Neural progenitor cell (in vitro differentiated cells): ENCODE data around the gene P2RX7. TPM values are rescaled to one million over a fixed set of nuclear protein-coding genes. Genes with fewer than 3 reads are reported as not detected.
"Not testable (repeated sequence)": the region's sequence is repeated elsewhere in the genome, so short reads cannot be mapped to it uniquely, and the experiment has no call there.

Experiments used
- DNase-seq: peaks from one replicate; pipeline ENCODE4 v3.0.0-alpha.2; 2016; ENCODE audit warnings: low spot score
- H2AFZ ChIP-seq: fragments of 200-600 bp; sonication (generic); replicated peaks from 2 replicates; pipeline ENCODE4 v1.6.1; 2016; ENCODE audit warnings: antibody characterized with exemption
- H3F3A ChIP-seq: fragments of 200-600 bp; sonication (generic); 2 replicates; pipeline ENCODE4 v1.6.1; 2016; ENCODE audit warnings: antibody characterized with exemption, low read depth
- H3K27ac ChIP-seq: fragments of 200-600 bp; sonication (generic); 2 replicates; pipeline ENCODE4 v1.5.1; 2016; ENCODE audit warnings: mild to moderate bottlenecking
- H3K27me3 ChIP-seq: fragments of 200-600 bp; sonication (generic); 2 replicates; pipeline ENCODE4 v1.6.1; 2016; ENCODE audit warnings: mild to moderate bottlenecking, moderate library complexity
- H3K36me3 ChIP-seq: fragments of 200-600 bp; sonication (generic); 2 replicates; pipeline ENCODE4 v1.5.1; 2016
- H3K4me1 ChIP-seq: fragments of 200-600 bp; sonication (generic); 2 replicates; pipeline ENCODE4 v1.6.1; 2016; ENCODE audit warnings: mixed run types
- H3K4me2 ChIP-seq: fragments of 200-600 bp; sonication (generic); 2 replicates; pipeline ENCODE4 v1.6.1; 2016
- H3K4me3 ChIP-seq: fragments of 200-600 bp; sonication (generic); 2 replicates; pipeline ENCODE4 v1.5.1; 2016
- H3K79me2 ChIP-seq: fragments of 200-600 bp; sonication (generic); 2 replicates; pipeline ENCODE4 v1.6.1; 2016; ENCODE audit warnings: low read depth
- H3K9ac ChIP-seq: fragments of 200-600 bp; sonication (generic); 2 replicates; pipeline ENCODE4 v1.6.1; 2016
- H3K9me3 ChIP-seq: fragments of 200-600 bp; sonication (generic); 2 replicates; pipeline ENCODE4 v1.5.1; 2016; ENCODE audit warnings: low read depth
- H4K20me1 ChIP-seq: fragments of 200-600 bp; sonication (generic); 2 replicates; pipeline ENCODE4 v1.6.1; 2016; ENCODE audit warnings: low read depth
- H3K27ac Mint-ChIP-seq: 3 replicates; pipeline ENCODE4 v1.8.0; 2021; ENCODE audit warnings: mixed read lengths
- H3K27me3 Mint-ChIP-seq: 2 replicates; pipeline ENCODE4 v1.8.0; 2022; ENCODE audit warnings: low read depth, mild to moderate bottlenecking, inconsistent platforms, moderate library complexity, mixed read lengths; ENCODE audit not compliant: insufficient read depth
- H3K36me3 Mint-ChIP-seq: 3 replicates; pipeline ENCODE4 v1.8.0; 2021; ENCODE audit warnings: mixed read lengths
- H3K4me1 Mint-ChIP-seq: 3 replicates; pipeline ENCODE4 v1.8.0; 2021; ENCODE audit warnings: mixed read lengths
- H3K4me3 Mint-ChIP-seq: 3 replicates; pipeline ENCODE4 v1.8.0; 2021; ENCODE audit warnings: mild to moderate bottlenecking, moderate library complexity, mixed read lengths
- H3K9me3 Mint-ChIP-seq: 3 replicates; pipeline ENCODE4 v1.8.0; 2020; ENCODE audit warnings: mixed read lengths
- CTCF ChIP-seq: fragments of 200-600 bp; sonication (generic); IDR thresholded peaks from 2 replicates; pipeline ENCODE4 v1.5.1; 2017; ENCODE audit warnings: antibody characterized with exemption, mild to moderate bottlenecking
- EZH2 ChIP-seq: fragments of 200-600 bp; sonication (generic); IDR thresholded peaks from 2 replicates; pipeline ENCODE4 v1.6.1; 2017; ENCODE audit warnings: antibody characterized with exemption, mild to moderate bottlenecking, moderate library complexity
- EZH2phosphoT487 ChIP-seq: fragments of 200-600 bp; sonication (generic); IDR thresholded peaks from 2 replicates; pipeline ENCODE4 v1.6.1; 2017; ENCODE audit warnings: antibody characterized with exemption
- total RNA-seq: library from RNA; depleted of rRNA; stranded (reverse); fragments of >200 nt; gene quantifications from 2 replicates; pipeline ENCODE4 v1.2.3, GENCODE V29; 2015; ENCODE audit warnings: low replicate concordance

Gene P2RX7
- total RNA-seq, 1 donor from 2014 or later: 0.71 TPM

- Histone ChIP-seq H3F3A (peaks cover 8% of the 10 kb centered on the region), H2AFZ (no peak overlapping the region), H4K20me1 (no peaks in the 10 kb centered on the region), H3K4me2 (peak overlapping the region; percentile 54), H3K9me3 (no peaks in the 10 kb centered on the region), H3K79me2 (no peaks in the 10 kb centered on the region), H3K9ac (no peak overlapping the region), H3K4me3 (no peak overlapping the region), H3K36me3 (no peaks in the 10 kb centered on the region), H3K27me3 (peaks cover 5% of the 10 kb centered on the region), H3K4me1 (peaks cover 16% of the 10 kb centered on the region), H3K27ac (no peak overlapping the region)
- Mint-ChIP-seq H3K36me3 (peaks cover 2% of the 10 kb centered on the region), H3K4me1 (peaks cover 26% of the 10 kb centered on the region), H3K9me3 (peaks cover 3% of the 10 kb centered on the region), H3K27me3 (peaks cover 8% of the 10 kb centered on the region), H3K4me3 (no peak overlapping the region), H3K27ac (peak overlapping the region; percentile 64)
- DNase-seq: no peak
- TF ChIP-seq CTCF (no peak), EZH2 (no peak), EZH2phosphoT487 (no peak)
Observed at GRCh38 chr12:121154793-121155375, 22.2 kb downstream of the P2RX7 start.

GRCh38 chr12:121156365-121156764 is 23.7 kb downstream of the P2RX7 start:
- no peak for TF ChIP-seq EZH2phosphoT487
- TF ChIP-seq EZH2: no peak
- no peak for TF ChIP-seq CTCF
- H2AFZ ChIP-seq: peak overlapping the region; percentile 10
- no peak for DNase-seq
- Mint-ChIP-seq H3K9me3 (peaks cover 3% of the 10 kb centered on the region), H3K27me3 (peaks cover 8% of the 10 kb centered on the region), H3K4me1 (peaks cover 26% of the 10 kb centered on the region), H3K36me3 (peaks cover 2% of the 10 kb centered on the region), H3K4me3 (peak overlapping the region; percentile 13), H3K27ac (peak overlapping the region; percentile 58)
- peaks cover 16% of the 10 kb centered on the region for H3K4me1 ChIP-seq
- H3F3A ChIP-seq: peaks cover 8% of the 10 kb centered on the region
- peaks cover 5% of the 10 kb centered on the region for H3K27me3 ChIP-seq
- H3K27ac ChIP-seq: no peak overlapping the region
- no peaks in the 10 kb centered on the region for H3K9me3 ChIP-seq
- H3K9ac ChIP-seq: no peak overlapping the region
- H3K36me3 ChIP-seq: no peaks in the 10 kb centered on the region
- peak overlapping the region; percentile 54 for H3K4me2 ChIP-seq
- no peaks in the 10 kb centered on the region for H4K20me1 ChIP-seq
- no peaks in the 10 kb centered on the region for H3K79me2 ChIP-seq
- H3K4me3 ChIP-seq: no peak overlapping the region

- peaks cover 26% of the 10 kb centered on the region for H3K4me1 Mint-ChIP-seq
- no peak for DNase-seq
- H3F3A ChIP-seq: peaks cover 8% of the 10 kb centered on the region
- no peaks in the 10 kb centered on the region for H3K9me3 ChIP-seq
- H3K36me3 Mint-ChIP-seq: peaks cover 2% of the 10 kb centered on the region
- H3K27ac ChIP-seq: no peak overlapping the region
- H3K36me3 ChIP-seq: no peaks in the 10 kb centered on the region
- no peak overlapping the region for H3K27ac Mint-ChIP-seq
- H3K27me3 Mint-ChIP-seq: peaks cover 8% of the 10 kb centered on the region
- TF ChIP-seq EZH2 (no peak), EZH2phosphoT487 (no peak), CTCF (no peak)
- peaks cover 5% of the 10 kb centered on the region for H3K27me3 ChIP-seq
- H3K9me3 Mint-ChIP-seq: peaks cover 3% of the 10 kb centered on the region
- H3K9ac ChIP-seq: no peak overlapping the region
- H3K4me2 ChIP-seq: no peak overlapping the region
- no peak overlapping the region for H2AFZ ChIP-seq
- H4K20me1 ChIP-seq: no peaks in the 10 kb centered on the region
- peaks cover 16% of the 10 kb centered on the region for H3K4me1 ChIP-seq
- no peak overlapping the region for H3K4me3 ChIP-seq
- H3K79me2 ChIP-seq: no peaks in the 10 kb centered on the region
- H3K4me3 Mint-ChIP-seq: no peak overlapping the region
Observed at GRCh38 chr12:121158085-121158484, 25.4 kb downstream of the P2RX7 start.

GRCh38 chr12:121158728-121159351 is 26.2 kb downstream of the P2RX7 start:
- H3K9me3 Mint-ChIP-seq, H3K4me3 ChIP-seq, H3K9ac ChIP-seq, H3F3A ChIP-seq, H3K27ac Mint-ChIP-seq, H3K4me2 ChIP-seq, H3K27me3 ChIP-seq, H2AFZ ChIP-seq, H3K27me3 Mint-ChIP-seq, H4K20me1 ChIP-seq, H3K4me3 Mint-ChIP-seq, H3K9me3 ChIP-seq, H3K27ac ChIP-seq, DNase-seq, H3K79me2 ChIP-seq, H3K36me3 Mint-ChIP-seq, H3K36me3 ChIP-seq: not testable (repeated sequence)
- H3K4me1 Mint-ChIP-seq: peaks cover 26% of the 10 kb centered on the region
- H3K4me1 ChIP-seq: peaks cover 16% of the 10 kb centered on the region
